NK-92 treated with Interleukin-12 subunit alpha and Interleukin-12 subunit beta, amount 100 ng/mL, for 24 hours (cell line): ENCODE data around the gene QDPR.

Source experiments
- DNase-seq: peaks from one replicate; lab custom pipeline; 2025; lab: John Stamatoyannopoulos, UW

Gene QDPR

DNA sequence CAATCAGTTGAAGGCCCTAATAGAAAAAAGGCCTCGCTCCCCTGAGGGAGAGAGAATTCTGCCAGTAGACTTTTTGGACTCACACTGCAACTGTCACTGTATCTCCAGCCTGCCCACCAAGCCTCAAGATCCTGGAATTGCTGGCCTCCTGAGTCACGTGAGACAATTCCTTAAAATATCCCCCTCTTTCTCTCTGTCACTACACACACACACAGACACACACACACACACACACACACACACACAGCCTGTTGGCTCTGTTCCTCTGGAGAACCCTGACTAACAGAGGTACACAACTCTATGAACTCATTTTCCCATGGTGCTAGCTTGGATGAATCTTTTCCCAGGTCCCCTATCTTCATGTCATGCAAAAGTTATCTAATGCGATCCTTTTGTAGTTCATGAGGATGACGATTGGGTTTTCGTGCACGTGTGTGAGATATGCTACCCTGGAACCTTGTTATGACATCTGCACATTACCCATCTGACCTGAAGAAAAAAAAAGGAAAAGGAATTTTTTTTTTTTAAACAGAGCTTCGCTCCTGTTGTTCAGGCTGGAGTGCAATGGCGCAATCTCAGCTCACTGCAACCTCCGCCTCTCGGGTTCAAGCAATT, 16.8 kb upstream of the QDPR start:
- no peak for DNase-seq

DNA sequence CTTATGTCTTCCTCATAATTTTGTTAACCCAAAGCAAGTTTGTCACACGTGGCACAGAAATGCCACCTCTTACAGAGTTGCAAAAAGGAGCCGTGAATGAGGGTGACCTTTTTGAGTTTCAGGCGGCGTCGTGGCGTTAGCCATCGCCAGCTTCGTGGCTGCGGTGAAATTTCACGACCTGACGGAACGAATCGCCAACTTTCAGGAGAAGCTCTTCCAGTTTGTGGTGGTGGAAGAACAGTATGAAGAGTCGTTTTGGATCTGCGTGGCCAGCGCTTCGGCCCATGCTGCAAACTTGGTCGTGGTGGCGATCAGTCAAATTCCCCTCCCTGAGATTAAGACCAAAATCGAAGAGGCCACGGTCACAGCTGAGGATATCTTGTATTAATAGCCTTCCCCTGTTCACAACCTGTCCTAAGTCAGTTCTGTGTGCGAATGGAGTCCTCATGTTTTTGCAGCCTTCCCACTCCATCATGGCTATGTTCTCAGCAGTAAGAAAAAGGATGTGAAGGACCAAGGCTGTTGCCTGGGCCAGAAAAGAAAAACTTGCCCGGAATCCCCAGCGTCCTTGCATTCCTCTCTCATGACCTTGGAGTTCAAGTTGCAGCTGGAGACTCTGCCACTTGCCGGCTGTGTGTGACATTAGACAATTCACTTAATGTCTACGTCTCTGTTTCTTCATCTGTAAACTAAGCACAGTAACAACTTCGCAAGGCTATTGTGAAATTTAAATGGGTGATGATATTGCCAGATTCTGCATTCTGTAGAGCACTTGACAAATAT, 15.0 kb upstream of the QDPR start:
- DNase-seq: no peak

DNA sequence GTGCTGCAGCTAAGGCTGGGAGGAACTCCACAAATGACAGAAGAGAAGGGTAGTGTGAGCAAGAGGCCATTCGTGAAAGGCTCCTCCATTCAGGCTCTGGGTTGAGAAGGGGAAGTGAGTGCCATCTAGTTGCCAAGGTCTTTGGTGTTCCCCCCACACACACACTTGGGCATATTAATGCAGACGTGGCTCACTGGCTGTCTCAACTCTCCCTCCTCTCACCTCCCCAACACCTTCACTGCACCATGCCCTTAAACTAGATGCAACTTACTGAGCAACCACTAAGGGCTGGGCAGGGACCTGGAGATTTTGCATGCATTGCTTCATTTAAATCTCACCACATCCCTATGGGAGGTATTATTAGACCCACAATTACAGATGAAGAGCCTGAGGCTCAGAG, 11.8 kb upstream of the QDPR start:
- DNase-seq: no peak

DNA sequence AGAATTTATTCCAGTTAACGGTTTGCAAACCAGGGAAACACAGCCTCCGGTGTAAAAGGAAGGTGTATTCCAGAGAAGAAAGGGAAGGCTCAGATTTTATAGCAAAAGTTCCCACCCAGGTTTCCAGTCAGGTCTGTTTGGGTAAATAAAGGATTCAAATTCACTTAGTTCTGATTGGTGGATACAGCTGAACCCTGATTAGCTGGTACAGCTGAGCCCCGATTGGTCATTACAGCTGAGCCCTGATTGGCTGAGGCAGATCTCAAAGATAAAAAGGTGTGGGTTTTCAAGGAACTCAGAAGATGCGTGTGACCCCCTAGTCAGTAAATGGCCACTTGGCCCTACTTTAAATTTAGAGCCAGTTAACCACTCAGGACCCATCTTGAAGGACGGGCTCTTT, 9.7 kb upstream of the QDPR start:
- no peak for DNase-seq

DNA sequence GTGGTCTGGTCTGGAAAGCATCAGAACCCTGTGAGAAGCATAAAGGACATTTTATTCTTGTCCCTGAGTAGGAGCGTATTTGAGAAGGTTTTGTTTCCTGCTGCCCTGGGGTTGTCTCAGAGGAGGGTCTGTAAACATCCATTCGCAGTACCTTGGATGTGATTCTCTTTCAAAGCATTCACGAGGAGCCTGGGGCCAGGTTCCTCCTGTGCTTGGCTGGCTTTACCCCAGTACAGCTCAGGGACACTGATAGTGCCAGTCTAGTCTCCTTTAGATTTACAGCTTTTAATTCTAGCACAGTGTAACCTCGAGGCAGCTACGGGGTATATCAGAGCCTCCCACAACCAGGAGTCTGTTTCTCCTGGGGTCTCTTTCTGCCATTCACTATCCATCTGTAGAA, 5.8 kb upstream of the QDPR start:
- DNase-seq: no peak

DNA sequence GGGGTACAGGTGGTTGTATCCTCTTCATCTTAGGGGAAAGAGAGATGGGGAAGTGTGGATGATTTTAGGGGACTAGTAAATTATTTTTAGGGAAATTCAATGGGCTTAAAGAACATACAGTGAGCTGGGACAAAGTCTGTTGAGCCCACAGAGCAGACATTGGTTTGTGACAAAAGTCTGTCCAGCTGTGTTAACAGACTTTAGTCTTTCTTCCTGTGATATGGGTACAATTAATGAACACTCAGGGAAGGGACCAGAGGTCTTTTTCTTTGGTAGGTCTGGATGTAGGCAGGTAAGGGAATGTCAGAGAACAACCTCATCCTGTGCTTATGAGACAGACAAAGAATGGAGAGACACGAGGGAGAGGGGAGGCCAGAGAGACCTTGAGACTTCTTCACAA, 5.1 kb upstream of the QDPR start:
- DNase-seq: no peak

DNA sequence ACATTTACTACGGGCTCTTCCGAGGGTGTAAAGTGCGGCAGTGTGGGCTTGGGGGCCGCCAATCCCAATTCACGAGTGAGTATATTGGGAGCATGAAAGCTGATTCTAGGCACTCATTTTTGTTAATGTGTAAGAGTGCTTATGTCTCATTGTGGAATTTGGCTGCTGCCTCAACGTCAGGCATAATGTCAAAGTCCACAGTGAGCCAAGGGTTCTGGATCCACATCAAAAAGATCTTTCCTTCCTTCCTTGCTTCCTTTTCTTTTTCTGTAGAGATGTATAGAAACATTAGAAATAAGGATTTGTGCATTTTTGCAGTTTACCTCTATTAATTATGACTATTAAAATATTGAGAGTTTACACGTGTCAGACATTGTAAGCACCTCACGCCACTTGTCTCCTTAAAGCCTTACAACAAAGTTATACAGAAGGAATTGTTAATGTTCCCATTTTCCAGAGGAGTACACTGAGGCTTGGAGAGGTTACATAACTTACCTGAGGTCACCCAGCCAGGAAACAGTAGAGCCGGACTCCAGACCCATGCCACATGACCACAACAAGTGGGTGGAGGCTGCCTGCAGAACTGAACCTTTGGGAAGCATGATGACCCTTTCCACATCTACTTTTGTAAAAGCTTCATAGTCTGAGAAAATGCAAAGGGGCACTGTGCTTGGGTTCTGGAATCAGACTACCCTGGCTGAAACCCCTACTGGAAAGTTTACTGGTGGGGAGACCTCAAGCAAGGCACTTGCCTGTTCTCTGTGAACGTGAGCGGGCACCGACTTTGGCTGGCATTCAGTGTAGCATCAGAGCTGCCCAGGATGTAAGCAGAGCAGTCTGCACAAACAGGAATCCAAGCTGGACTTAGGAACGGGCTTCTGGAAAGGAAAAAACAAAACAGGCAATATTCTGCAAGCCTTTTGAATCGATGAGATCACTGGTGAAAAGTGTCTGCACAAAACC, 3.8 kb upstream of the QDPR start:
- no peak for DNase-seq

DNA sequence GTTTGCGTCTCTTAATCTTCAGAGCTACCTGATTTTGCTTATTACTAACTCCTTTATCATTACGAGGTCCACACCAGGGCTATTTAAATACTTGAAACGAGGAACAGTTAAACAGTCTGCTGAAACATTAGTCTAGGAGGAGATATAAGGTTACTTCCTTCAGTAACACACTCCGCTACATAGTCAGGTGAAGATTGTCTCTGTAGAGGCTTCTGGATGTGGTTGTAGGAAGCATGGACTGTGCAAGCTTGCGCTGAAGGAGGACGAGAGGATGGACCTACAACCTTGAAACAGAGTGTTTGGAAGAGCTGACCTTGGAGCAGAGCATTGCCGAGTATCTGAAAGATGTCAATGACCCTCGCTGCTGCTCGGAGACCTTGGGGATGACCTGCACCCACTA, 3.0 kb upstream of the QDPR start, which contains the start of gene CLRN2:
Gene CLRN2 (plus strand): TSS at position 301 of the 400 bp plus-strand sequence. CDS start 102 bp downstream, outside the sequence.
- DNase-seq: no peak

DNA sequence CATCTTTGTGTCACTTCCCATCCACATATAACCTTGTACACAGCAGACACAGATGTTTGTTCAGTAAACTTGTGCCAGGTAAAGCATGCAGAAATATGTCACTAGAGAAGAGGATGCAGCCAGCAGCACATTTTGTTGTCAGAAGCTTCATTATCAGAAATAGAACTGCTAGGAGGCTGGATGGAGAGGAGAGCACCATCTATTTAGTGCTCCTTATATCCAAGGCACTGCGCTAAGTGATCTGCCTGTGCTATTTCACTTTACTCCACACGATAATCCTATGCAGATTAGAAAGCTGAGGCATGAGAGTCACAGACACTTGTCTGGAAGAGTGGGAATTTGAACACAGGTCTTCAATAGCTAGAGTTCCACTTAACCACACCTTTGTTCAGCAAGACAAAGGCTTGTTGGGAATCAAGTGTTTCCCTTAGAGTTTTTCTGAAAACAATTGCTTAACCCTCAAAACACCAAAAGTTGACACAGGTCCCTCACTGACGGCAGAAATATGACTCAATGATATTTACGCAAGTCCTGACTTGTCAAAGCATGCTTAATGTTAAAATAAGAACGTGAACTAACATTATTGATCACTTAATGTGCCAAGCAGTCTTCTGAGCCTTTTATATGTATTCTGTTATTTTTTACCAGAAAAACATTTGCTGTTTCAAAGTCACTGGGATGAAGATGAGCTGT, 1.2 kb upstream of the QDPR start:
- no peak for DNase-seq

DNA sequence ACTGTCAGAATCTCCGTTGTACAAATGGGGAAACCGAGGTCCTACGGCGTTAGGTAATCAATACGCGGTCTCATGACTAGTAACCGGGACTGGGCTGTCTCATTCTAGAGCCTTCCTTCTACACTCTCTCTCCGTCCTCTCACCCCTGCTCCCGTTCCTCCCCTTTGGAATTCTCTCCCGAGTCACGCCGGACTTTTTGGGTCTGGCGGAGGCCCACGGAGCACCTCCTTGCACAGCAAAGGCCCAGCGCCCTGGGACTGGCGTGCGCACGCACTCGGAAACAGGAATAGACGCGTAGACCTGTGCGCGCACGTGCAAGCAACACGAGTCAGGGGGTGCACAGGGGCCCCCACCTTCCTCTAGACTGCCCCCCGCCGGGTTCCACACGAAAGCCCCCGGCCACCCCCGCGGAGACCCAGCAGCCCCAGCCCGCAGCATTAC, 361 bp downstream of the QDPR start:
- DNase-seq: no peak

DNA sequence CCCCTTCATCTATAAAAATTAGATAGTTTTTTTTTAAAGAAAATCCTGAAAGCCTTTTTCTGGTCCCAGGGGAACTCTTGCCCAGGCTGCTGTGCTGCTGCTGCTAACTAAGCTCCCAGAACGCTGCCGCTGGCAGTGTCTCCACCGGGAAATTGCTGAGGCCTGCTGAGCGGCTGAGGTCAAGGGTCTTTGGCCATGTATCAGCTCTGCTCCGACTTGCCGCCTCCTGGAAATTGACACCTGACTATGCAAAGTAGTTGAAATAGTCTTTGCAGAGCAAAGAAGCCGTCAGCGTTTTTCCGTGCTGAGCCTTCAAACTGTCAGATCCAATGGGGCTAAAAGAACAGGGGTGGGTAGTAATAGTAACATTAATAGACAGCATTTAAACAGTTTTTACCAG, 839 bp downstream of the QDPR start:
- no peak for DNase-seq

DNA sequence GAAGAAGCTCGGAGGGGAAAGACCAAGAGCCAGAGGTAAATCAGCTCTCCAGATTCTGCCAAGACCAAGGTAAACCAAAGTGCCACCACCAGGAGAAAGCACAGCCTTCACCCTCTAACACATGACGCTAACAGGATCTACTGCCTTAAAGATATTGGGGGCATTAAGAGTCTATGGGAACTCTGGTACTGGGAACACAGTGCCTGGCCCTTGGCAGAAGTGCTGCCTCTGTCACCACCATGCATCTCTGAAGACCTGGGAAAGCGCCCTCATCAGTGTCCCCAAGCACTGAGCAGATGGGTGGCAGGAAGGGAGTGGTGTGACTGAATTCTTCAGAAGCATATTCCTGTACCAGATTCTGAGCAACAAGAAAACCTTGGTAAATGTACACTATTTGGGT, 1.3 kb downstream of the QDPR start:
- no peak for DNase-seq

DNA sequence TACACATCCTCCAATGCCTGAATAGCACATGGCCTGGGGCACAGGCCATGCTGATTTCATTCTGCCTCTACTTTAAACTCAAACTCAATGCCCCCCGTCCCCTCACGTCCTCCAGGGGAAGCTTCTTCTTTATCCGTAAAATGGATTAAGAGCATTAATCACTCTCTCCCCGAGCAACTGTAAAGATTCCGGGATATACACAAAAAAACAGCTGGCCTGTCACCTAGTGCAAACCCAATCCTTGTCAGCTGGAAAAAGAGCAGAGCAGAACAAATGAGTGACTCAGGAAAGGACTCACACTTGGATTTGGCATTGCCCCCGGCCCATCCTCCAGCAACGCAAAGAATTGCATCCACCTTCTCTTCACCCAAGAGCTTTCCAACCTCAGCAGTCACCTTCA, 7.8 kb downstream of the QDPR start:
- no peak for DNase-seq

DNA sequence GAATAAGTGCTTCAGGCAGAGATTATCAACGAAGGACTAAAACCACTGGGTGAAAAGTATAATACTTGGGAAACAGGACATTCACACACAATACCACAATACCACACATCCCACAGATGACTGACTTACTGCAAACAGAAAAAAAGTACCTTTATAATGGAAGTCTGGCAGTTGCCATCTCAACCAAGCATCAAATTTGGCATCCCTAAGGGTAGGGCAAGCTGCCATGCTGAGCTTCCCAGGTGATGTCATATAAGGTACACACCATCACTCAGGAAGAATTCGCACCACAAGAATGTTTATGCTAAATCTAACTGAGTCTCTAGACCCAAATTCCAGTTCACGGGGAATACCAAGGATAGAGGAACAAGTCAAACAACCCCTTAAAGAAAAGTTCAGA, 9.1 kb downstream of the QDPR start:
- no peak for DNase-seq

DNA sequence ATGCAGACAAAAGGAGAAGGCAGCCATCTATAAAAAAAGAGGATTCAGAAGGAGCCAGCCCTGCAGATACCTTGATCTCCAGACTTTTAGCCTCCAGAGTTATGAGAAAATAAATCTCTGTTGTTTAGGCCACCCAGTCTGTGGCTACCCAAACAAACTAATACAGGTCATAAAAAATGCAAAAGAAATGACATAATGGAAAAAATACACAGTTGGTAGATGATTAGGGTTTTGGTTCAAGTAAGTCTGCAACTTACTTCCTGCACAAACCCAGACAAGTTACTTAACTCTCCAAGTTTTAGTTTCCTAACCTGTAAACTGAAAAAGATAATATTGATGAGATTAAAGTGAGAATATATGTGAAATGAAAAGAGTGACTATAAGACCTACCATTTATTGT, 11.3 kb downstream of the QDPR start:
- no peak for DNase-seq

DNA sequence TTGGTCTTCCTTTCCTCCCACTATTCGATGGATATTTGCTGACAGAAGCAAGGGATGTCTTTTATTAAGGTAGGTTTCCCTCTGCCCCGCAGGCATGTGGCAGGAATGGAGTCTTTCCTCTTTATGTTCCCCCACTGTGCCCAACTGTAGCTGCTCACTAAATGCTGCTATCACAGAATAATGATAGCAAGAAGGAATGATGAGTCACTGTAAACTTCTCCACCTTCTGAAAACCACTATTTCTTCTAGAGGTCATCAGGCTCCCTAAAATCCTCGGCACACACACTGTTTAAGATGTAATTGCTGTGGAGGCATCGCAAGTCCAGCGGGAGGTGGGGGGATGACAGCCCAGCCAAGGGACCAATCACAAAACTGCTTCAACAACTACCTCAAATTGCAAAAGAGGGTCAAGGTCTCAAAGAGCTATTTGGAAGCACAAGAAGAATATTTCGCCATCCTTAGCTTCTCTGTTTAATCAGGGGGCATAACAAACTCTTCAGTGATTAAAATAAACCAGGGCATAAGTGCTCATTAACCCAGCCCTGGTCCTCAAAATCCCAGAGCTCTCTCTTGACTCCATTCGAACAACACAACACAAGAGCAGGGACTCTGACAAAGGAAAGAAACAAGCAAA, 13.9 kb downstream of the QDPR start:
- no peak for DNase-seq

DNA sequence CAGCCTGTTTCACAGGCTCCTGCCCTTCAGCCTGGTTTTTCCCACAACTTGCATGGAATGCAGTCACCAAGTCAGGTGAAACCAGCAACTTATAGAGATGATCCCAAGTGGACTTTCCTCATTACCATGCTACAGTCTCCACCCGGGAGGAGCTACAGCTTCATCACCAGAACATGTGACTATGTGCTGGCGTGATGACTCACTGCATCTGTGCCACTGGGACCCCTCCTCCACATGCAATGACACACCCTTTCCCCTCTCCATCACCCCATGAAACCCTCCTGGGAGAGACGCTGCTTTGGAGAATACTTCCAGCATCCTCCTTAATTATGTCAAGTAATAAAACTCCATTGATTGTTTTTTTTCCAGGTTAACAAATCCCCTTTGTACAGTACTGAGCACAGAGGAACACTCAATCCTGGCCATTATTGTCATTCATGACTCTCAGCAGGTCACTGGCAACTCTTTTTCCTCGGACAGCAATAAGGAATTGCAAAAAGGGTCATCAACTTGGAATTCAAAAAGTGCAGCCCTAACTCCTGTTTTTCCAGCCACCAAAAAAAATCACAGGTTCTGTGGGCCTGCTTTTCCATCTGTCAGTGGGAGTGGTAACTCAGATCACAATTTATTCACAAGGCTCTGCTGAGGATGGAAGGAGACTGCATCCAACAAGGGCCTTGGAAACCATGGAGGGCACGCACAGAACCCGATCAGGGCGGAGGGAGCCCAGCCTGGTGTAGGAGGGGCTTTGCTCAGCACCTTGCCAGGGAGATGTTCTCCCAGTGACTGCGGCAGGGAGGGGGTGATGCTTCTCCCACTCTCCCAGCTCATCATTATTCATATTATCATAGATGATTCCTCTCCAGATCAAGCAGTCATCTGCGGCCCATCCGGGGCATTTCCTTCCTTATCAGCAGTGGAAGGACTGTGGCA, 17.4 kb downstream of the QDPR start:
- no peak for DNase-seq

DNA sequence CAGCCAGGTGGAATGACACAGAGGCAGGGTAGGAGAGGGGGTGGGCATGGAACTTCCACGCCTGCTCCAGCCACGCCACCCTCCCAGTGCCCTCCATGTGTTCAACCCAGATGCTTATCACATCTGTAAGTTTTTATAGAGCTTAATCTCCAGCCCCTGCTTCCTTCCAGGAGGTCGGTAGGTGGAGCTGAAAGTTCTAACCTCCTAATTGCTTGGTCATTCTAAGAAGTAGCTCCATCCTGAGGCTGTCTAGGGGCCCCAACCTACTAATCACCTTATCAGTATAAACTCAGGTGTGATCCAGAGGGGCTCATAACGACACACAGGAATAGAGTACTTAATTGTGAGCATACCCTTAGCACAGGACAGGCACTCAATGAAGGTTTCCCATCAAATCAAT, 18.3 kb downstream of the QDPR start:
- no peak for DNase-seq

DNA sequence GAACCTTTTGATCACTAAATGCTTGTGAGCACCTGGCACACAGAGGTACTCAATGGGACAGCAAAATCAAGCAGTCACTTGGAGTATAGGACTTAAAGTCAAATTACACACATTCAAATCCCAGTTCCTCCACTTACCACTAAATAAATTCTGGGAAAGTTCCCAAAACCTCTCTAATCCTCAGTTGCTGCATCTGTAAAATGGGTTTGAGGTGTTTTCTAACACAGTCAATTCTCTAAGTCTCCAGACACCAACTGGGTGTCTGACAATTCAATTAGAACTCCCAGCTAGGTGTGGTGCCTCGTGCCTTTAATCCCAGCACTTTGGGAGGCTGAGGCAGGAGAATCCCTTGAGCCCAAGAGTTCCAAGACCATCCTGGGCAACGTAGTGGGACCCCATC, 19.0 kb downstream of the QDPR start:
- DNase-seq: no peak

DNA sequence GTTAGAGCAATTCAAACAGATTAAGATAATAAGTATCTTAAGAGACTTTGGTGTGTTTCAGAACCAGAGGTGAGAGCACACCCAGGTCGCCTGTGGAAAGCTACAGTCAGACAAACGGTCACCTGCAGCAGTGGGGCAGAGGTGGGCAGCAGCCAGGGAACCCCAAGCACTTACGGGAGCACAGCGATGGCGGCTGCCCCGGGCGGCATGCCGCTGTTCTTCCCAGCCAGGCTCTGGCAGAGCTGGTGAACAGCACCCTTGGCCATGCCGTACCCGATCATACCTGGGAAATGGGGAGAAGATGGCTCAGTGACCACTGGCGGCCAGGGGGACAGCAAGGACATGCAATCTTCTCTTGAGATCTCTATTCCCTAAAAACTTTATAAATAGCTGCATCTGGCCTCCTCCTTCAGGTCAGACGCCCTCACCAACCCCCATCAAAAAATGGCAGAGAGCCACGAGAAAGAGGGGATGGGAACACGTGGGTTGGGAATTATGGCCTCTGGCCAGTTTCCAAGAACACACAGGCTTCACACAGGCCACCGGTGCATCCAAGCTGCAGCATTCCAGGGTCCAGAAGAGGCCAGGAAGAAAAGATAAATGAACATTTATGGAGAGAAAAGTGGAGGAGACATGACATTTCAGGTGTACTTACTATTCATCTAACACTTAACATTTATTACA, 19.7 kb downstream of the QDPR start:
- DNase-seq: no peak
